Astrocyte (in vitro differentiated cells and primary cell): ENCODE results near the gene UBA52. TPM values are rescaled to one million over a fixed set of nuclear protein-coding genes. Genes with fewer than 3 reads are reported as not detected.

Experiments used
- DNase-seq: peaks from one replicate; pipeline ENCODE4 v3.0.0-alpha.2; 2010; ENCODE audit warnings: low read depth
- FAIRE-seq: peaks from 2 replicates; lab custom pipeline; 2011; peaks lifted over from hg19 to GRCh38; lab: Jason Lieb, UNC
- H2AFZ ChIP-seq: 2 replicates; pipeline ENCODE4 v1.6.0; 2012; ENCODE audit warnings: low read depth, low read length, inconsistent platforms
- H3K27ac ChIP-seq: 2 replicates; pipeline ENCODE4 v1.5.1; 2011; ENCODE audit warnings: low read depth, low read length, inconsistent platforms
- H3K27me3 ChIP-seq: 2 replicates; pipeline ENCODE4 v1.6.0; 2011; ENCODE audit warnings: low read length, inconsistent platforms; ENCODE audit not compliant: insufficient read depth
- H3K36me3 ChIP-seq: 2 replicates; pipeline ENCODE4 v1.5.1; 2011; ENCODE audit warnings: low read length, inconsistent platforms; ENCODE audit not compliant: insufficient read depth
- H3K4me1 ChIP-seq: 2 replicates; pipeline ENCODE4 v1.5.1; 2011; ENCODE audit warnings: low read length, inconsistent platforms; ENCODE audit not compliant: insufficient read depth
- H3K4me2 ChIP-seq: 2 replicates; pipeline ENCODE4 v1.6.0; 2012; ENCODE audit warnings: low read length, inconsistent platforms
- H3K4me3 ChIP-seq: 2 replicates; pipeline ENCODE4 v1.5.1; 2011; ENCODE audit warnings: low read depth, mild to moderate bottlenecking, low read length, inconsistent platforms; ENCODE audit not compliant: insufficient read depth
- H3K79me2 ChIP-seq: 2 replicates; pipeline ENCODE4 v1.6.0; 2012; ENCODE audit warnings: mild to moderate bottlenecking, low read length, inconsistent platforms; ENCODE audit not compliant: insufficient read depth
- H3K9ac ChIP-seq: 2 replicates; pipeline ENCODE4 v1.6.0; 2012; ENCODE audit warnings: mild to moderate bottlenecking, low read length, inconsistent platforms
- H3K9me3 ChIP-seq: 2 replicates; pipeline ENCODE4 v1.5.1; 2012; ENCODE audit warnings: low read depth, mild to moderate bottlenecking, low read length, inconsistent platforms; ENCODE audit not compliant: insufficient read depth
- H4K20me1 ChIP-seq: 2 replicates; pipeline ENCODE4 v1.6.0; 2012; ENCODE audit warnings: low read length, inconsistent platforms; ENCODE audit not compliant: insufficient read depth
- H3K27ac Mint-ChIP-seq: one replicate; pipeline ENCODE4 v1.8.0; 2021; ENCODE audit warnings: mild to moderate bottlenecking, mixed read lengths; ENCODE audit not compliant: unreplicated experiment
- H3K27me3 Mint-ChIP-seq: one replicate; pipeline ENCODE4 v1.8.0; 2021; ENCODE audit warnings: low read depth, mixed read lengths; ENCODE audit not compliant: unreplicated experiment
- H3K36me3 Mint-ChIP-seq: one replicate; pipeline ENCODE4 v1.8.0; 2021; ENCODE audit warnings: low read depth, mixed read lengths; ENCODE audit not compliant: unreplicated experiment
- H3K4me1 Mint-ChIP-seq: one replicate; pipeline ENCODE4 v1.8.0; 2021; ENCODE audit warnings: low read depth, mixed read lengths; ENCODE audit not compliant: unreplicated experiment
- H3K4me3 Mint-ChIP-seq: one replicate; pipeline ENCODE4 v1.8.0; 2021; ENCODE audit warnings: mild to moderate bottlenecking, moderate library complexity, mixed read lengths; ENCODE audit not compliant: unreplicated experiment
- H3K9me3 Mint-ChIP-seq: one replicate; pipeline ENCODE4 v1.8.0; 2021; ENCODE audit warnings: mild to moderate bottlenecking, mixed read lengths; ENCODE audit not compliant: unreplicated experiment
- CTCF ChIP-seq: IDR thresholded peaks from 2 replicates; pipeline ENCODE4 v1.5.1; 2011; ENCODE audit warnings: low read depth, mild to moderate bottlenecking, inconsistent platforms, low read length, moderate library complexity; ENCODE audit not compliant: insufficient read depth
- EZH2 ChIP-seq: IDR thresholded peaks from 2 replicates; pipeline ENCODE4 v1.6.1; 2012; ENCODE audit warnings: mild to moderate bottlenecking, low read length, inconsistent platforms; ENCODE audit not compliant: insufficient read depth
- total RNA-seq: library from RNA; stranded (reverse); gene quantifications from 2 replicates; pipeline ENCODE4 v1.2.1, GENCODE V29; 2021

Gene UBA52
- total RNA-seq, 1 donor from 2014 or later: 1,287 TPM

GRCh38 chr19:18608805-18609716 is 37.4 kb downstream of the UBA52 start:
- Mint-ChIP-seq H3K9me3 (no peaks in the 10 kb centered on the region), H3K4me3 (no peak overlapping the region), H3K4me1 (peaks cover 7% of the 10 kb centered on the region), H3K36me3 (peaks cover 3% of the 10 kb centered on the region), H3K27me3 (peaks cover 52% of the 10 kb centered on the region), H3K27ac (no peak overlapping the region)
- Histone ChIP-seq H3K4me3 (no peak overlapping the region), H3K4me2 (no peak overlapping the region), H3K36me3 (no peaks in the 10 kb centered on the region), H2AFZ (no peak overlapping the region), H4K20me1 (peaks cover 19% of the 10 kb centered on the region), H3K9me3 (no peaks in the 10 kb centered on the region), H3K79me2 (no peaks in the 10 kb centered on the region), H3K9ac (no peak overlapping the region), H3K27ac (no peak overlapping the region), H3K27me3 (peaks cover 65% of the 10 kb centered on the region), H3K4me1 (peaks cover 9% of the 10 kb centered on the region)
- DNase-seq (no peak), FAIRE-seq (no peak)
- TF ChIP-seq EZH2: no peak
- no peak for TF ChIP-seq CTCF

GRCh38 chr19:18609717-18610051 is 38.0 kb downstream of the UBA52 start:
- Histone ChIP-seq H3K4me1 (peaks cover 9% of the 10 kb centered on the region), H2AFZ (no peak overlapping the region), H3K4me2 (no peak overlapping the region), H3K27me3 (peaks cover 65% of the 10 kb centered on the region), H3K27ac (no peak overlapping the region), H3K9ac (no peak overlapping the region), H3K36me3 (no peaks in the 10 kb centered on the region), H3K9me3 (no peaks in the 10 kb centered on the region), H4K20me1 (peaks cover 19% of the 10 kb centered on the region), H3K79me2 (no peaks in the 10 kb centered on the region), H3K4me3 (no peak overlapping the region)
- no peak overlapping the region for H3K4me3 Mint-ChIP-seq
- no peak overlapping the region for H3K27ac Mint-ChIP-seq
- no peak for DNase-seq
- H3K9me3 Mint-ChIP-seq: no peaks in the 10 kb centered on the region
- peaks cover 7% of the 10 kb centered on the region for H3K4me1 Mint-ChIP-seq
- TF ChIP-seq CTCF: no peak
- no peak for TF ChIP-seq EZH2
- H3K27me3 Mint-ChIP-seq: peaks cover 59% of the 10 kb centered on the region
- FAIRE-seq: no peak
- H3K36me3 Mint-ChIP-seq: peaks cover 3% of the 10 kb centered on the region

- FAIRE-seq (no peak), DNase-seq (no peak)
- Histone ChIP-seq H2AFZ (no peak overlapping the region), H3K4me3 (no peak overlapping the region), H3K4me1 (peaks cover 9% of the 10 kb centered on the region), H4K20me1 (peaks cover 19% of the 10 kb centered on the region), H3K9me3 (no peaks in the 10 kb centered on the region), H3K79me2 (no peaks in the 10 kb centered on the region), H3K27ac (no peak overlapping the region), H3K36me3 (no peaks in the 10 kb centered on the region), H3K9ac (no peak overlapping the region), H3K27me3 (peaks cover 65% of the 10 kb centered on the region), H3K4me2 (no peak overlapping the region)
- Mint-ChIP-seq H3K27ac (no peak overlapping the region), H3K36me3 (peaks cover 3% of the 10 kb centered on the region), H3K9me3 (peaks cover 3% of the 10 kb centered on the region), H3K4me1 (peaks cover 7% of the 10 kb centered on the region), H3K27me3 (peaks cover 60% of the 10 kb centered on the region), H3K4me3 (no peak overlapping the region)
- no peak for TF ChIP-seq EZH2
- no peak for TF ChIP-seq CTCF
These were observed 38.5 kb downstream of the UBA52 start for GRCh38 chr19:18610245-18610555.
